HG03432 (cell line): Measurements from ENCODE around the gene RAB15.

Experiments used
- ATAC-seq: cut with Tn5 transposase; IDR thresholded peaks from one replicate; pipeline ENCODE4 v1.9.1; 2021; ENCODE audit warnings: mild to moderate bottlenecking, moderate library complexity; ENCODE audit not compliant: unreplicated experiment

The RAB15 gene

DNA sequence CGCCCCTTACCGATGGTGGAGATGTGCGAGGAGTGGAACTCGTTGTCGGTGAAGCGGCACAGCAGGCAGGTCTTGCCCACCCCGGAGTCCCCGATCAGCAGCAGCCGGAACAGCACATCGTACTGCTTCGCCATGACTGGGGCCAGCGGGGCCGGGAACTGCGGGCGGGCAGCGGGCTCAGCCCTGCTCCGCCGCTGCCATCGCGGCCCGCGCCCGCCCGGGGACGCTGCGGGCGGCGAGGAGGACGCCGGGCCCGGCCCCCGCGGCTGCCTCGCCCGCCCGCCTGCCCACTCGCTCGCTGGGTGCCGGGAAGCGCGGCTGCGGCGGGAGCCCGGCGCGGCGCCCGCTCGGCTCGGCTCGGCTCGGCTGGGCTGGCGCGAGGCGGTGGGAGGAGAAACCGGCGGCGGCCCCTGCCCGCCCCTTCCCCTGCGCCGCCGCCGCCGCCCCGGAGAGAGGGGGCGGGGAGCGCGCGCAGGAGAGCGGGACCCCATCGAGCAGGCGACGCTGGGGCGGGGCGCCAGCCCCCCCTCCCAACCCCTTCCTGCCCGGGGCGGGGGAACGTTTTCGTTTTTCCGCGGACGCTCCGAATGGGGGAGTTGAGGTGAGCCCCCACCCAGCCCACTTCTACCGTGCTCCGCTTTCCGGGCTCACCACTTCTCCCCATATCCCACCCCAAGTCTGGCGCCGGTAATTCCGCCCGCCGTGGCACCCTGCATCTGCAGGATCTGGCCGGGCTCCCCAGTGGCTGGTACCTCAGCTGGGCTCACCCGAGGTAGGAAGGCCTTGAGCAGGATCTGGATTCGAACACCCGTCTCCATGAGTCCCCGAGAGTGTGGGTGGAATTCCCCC lies at the start of gene RAB15:
TSS of gene RAB15 (minus strand) at position 394 of the 849 bp plus-strand sequence. CDS start at position 134, 260 bp downstream.
- ATAC-seq = peak; percentile 60

GRCh38 chr14:65019944-65020566 lies 47.9 kb upstream of the RAB15 start:
- ATAC-seq = peak; percentile 60

GRCh38 chr14:65016471-65016870 lies 44.3 kb upstream of the RAB15 start:
- ATAC-seq = no peak

- no peak for ATAC-seq
Measured at GRCh38 chr14:65015391-65015790, 43.3 kb upstream of the RAB15 start.

GRCh38 chr14:65012353-65012752 lies 40.2 kb upstream of the RAB15 start:
- ATAC-seq = no peak

DNA sequence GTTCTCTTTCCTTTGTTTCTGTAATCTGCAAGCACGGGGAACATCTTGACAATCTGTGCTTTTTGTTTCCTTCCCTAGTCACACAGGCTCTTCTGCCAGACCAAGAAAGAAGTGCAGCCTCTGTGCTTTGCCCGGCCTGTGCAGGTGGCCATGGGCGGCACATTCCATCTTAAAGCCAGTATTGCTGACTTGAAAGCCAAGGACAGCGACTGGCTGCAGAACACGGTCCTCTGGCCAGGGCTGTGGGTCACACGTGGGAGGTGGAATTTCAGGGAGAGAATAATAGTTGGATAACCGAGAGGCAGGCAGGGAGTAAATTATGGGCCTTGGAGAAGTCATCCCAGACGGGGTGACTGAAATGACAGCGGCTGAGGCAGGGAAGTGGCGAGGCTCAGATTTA lies 39.4 kb upstream of the RAB15 start:
- no peak for ATAC-seq

- no peak for ATAC-seq
Measured at GRCh38 chr14:65010211-65010931, 38.2 kb upstream of the RAB15 start.

- ATAC-seq = no peak
Measured at GRCh38 chr14:65007202-65007601, 35.1 kb upstream of the RAB15 start.

- no peak for ATAC-seq
Measured at GRCh38 chr14:65006261-65006721, 34.2 kb upstream of the RAB15 start.

- ATAC-seq = peak; percentile 71
Measured at GRCh38 chr14:65003394-65003793, 31.3 kb upstream of the RAB15 start.

DNA sequence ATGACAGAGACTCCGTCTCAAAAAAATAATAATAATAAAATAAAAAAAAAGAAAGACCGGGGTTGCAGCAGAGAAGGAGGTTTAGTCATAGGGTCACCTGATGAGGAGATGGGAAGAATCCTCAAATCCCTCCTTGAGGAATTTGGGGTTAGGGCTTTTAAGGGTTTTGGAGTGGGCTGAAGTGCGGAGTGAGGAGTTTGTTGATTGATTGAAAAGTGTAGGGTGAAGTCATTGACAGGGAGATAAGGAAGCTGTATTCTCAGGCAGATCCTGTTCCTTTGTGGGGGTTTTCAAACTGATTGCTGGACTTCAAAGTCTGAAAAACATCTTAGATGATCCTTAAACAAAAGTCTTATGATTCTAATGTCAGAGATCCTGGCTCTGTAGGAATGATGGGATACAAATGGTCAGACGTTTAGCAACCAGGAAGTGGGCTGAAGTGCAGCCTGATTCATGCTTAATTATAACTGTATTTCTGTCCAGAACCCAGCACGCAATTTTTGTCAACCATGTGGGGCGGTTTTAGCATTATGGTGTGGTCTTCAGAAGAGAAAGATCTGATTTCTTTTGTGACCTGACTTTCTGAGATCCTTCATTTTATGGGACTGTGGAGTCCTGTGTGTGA lies 30.6 kb upstream of the RAB15 start:
- no peak for ATAC-seq

GRCh38 chr14:65001723-65002122 lies 29.6 kb upstream of the RAB15 start:
- no peak for ATAC-seq

DNA sequence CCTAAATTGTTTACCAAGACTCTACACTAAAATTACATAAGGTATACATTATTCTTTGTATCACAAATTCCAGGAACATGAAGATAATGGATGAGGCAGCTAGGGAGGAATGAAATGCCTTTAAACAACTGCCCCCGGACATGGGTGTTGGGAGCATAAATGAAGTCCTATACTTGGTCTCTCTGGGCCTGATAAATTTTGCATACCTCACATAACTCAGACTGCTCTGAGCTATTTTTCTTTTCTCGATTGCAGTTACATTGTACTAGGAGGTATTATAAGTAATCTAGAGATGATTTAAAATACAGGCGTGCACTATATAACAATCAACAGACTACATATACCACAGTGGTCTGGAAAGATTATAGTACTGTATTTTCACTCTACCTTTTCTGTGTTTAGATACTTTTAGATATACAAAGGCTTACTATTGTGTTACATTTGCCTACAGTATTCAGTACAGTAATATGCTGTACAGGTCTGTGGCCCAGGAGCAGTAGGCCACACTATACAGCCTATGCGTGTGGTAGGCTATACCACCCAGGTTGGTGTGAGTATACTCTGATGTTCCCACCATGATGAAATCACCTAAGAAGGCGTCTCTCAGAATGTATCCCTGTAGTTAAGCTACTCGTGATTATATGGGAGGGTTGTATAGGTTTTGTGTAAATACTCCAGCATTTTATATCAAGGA lies 28.9 kb upstream of the RAB15 start:
- no peak for ATAC-seq

- ATAC-seq = no peak
Measured at GRCh38 chr14:64998455-64998931, 26.4 kb upstream of the RAB15 start.

DNA sequence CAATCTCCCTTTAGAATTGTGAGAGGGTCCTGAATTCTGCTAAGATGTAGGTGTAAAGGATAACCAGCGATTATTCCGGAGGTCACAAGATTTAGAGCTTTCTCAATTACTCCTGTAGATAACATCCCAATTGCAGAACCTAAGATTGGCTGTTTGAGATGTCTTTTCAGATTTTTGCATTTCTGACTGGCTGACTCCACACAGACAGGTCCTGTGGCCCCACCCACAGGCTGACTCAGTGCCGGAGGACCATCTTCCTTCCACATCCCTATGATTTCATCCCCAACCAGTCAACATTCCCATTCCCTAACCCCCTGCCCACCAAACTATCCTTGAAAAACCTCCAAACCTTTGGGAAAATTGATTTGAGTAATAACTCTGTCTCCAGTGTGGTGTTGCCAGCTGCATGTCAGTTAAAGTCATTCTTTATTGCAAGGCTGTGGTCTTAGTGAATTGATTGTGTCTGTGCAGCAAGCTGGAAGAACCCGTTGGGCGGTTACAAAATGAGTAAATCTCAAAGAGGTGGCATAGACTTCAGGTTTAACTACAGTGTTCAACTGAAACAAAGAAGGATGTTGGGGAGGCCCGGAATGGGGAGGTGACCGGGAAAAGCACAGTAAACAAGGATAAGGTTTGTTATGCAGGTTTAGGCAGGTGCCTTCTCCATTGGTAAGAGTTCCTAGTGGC lies 25.1 kb upstream of the RAB15 start:
- ATAC-seq = no peak

DNA sequence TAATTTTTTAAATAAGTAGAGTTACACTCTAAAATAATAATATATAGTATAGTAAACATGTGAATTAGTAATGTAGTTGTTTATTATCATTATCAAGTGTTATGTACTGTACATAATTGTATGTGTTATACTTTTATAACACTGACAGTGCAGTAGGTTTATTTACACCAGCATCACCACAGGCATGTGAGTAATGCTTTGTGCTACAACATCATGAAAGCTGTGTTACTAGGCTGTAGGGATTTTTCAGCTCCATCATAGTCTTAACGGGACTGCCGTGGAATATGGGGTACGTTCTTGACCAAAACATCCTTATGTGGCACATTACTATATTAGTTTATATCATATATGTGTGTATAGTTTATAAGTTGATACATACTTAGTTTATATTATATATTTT lies 23.2 kb upstream of the RAB15 start:
- no peak for ATAC-seq

DNA sequence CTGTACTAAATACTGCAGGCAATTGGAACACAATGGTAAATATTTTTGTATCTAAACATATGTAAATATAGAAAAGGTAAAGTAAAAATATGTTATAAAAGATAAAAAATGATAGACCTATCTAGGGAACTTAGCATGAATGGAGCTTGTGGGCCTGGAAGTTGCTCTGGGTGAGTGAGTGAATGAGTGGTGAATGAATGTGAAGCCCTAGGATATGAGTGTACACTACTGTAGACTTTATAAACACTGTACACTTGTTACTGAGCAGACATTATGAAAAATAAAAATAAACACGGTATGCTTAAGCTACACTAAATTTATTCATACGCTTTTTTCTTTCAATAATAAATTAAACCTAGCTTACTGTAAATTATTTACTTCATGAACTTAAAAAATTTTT lies 22.4 kb upstream of the RAB15 start:
- ATAC-seq = no peak

DNA sequence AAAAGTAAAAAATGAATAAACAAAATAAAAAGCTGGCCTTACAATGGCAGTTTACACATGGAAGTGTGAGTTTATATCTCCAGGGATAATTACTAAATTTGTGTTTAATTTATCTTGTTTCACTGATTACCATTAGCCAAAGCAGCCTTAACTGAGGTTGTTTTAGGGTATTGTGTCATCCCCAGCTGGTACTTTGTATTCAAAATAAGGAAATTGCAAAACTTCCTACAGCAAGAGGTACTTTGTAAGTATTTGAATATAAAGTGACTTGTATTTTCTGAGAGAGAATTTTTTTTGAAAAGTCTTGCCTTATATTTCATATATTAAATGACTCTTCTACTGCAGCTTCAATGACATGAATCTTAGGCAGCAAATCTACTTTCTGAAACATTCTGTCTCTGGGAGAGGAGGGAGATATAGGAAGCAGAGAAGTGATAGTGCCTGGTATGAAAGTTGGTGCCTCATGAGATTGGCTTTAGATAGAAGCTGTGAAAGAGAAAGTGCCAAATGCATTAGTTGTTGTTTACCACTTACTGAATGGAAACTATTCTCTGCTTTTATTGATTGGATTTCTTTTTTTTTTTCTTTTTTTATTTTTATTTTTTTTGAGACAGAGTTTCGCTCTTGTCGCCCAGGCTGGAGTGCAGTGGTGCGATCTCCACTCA lies 21.3 kb upstream of the RAB15 start:
- ATAC-seq = no peak

DNA sequence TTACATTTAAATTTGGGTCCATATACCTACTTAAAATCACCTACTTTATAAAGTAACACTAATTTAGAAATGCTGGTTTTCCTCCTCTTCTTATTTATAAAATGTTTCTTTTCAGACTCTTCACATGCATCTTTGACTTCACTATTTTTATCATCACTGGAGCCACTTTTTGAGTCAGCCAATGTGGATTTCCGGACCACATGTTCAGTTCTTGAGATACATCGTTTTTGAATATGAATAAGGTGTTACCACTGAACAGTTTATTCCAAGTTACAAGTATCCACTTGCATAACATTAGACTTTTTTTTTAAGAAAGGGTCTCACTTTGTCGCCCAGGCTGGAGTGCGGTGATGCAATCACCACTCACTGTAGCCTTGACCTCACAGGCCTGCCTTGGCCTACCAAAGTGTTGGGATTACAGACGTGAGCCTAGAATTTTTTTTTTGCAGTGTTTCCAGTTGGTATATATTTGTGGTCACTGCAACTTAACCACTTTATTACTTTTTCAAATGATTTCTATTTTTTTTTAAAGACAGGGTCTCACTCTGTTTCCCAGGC lies 20.3 kb upstream of the RAB15 start:
- ATAC-seq = no peak
